Prostate gland (tissue), 2 donors: ENCODE data around the gene KLF6. TPM values are rescaled to one million over a fixed set of nuclear protein-coding genes. Genes with fewer than 3 reads are reported as not detected.
A peak's percentile ranks its signal among the peaks of the same experiment; 100 is the strongest.

Experiments used
- DNase-seq: peaks from one replicate; pipeline ENCODE4 v3.0.0-alpha.2; 2019; ENCODE audit warnings: low spot score
- H3K27ac ChIP-seq, 2 donors: fragments of 200-600 bp; sonication (generic); 2 replicates each; pipeline ENCODE4 v1.5.1; 2017 to 2019
- H3K27me3 ChIP-seq: fragments of 200-600 bp; sonication (generic); replicated peaks from 2 replicates; pipeline ENCODE4 v1.5.1; 2019; ENCODE audit not compliant: insufficient read depth
- H3K36me3 ChIP-seq, 2 donors: fragments of 200-600 bp; sonication (generic); 1 replicate in 1 of 2; 2 replicates in 1 of 2; pipeline versions ENCODE4 v1.5.1 to v1.8.1; 2017 to 2019
- H3K4me1 ChIP-seq: fragments of 200-600 bp; sonication (generic); replicated peaks from 2 replicates; pipeline ENCODE4 v1.5.1; 2019
- H3K4me3 ChIP-seq, 2 donors: fragments of 200-600 bp; sonication (generic); 2 replicates each; pipeline ENCODE4 v1.5.1; 2017 to 2019
- H3K9me3 ChIP-seq: fragments of 200-600 bp; sonication (generic); 2 replicates; pipeline ENCODE4 v1.5.1; 2017
- POLR2A ChIP-seq: fragments of 450-650 bp; IDR thresholded peaks from one replicate; pipeline ENCODE4 v1.6.1; 2016; ENCODE audit warnings: antibody characterized with exemption, mild to moderate bottlenecking
- POLR2AphosphoS5 ChIP-seq: sonication (generic); formaldehyde crosslinking; IDR thresholded peaks from one replicate; pipeline ENCODE4 v1.6.1; 2017; ENCODE audit warnings: antibody characterized with exemption
- WGBS: methylation state at CpG from one replicate; pipeline ENCODE4 v1.1.5; 2018; 5-methylcytosine and 5-hydroxymethylcytosine counted together
- intact Hi-C: fragments of 100-400 bp; cut with DNase I; formaldehyde crosslinking; loops from one replicate; pipeline ENCODE4 v1.14.2; 2022
- total RNA-seq, 2 donors: library from RNA; depleted of rRNA; stranded (reverse); fragments of >200 nt; gene quantifications; one replicate each; pipeline ENCODE4 v1.1.0, GENCODE V29; 2016
- TF ChIP-seq, protein P1 (sequence below), 4 experiments: fragments of 200-600 bp in 2 of 4; fragments of 450-650 bp in 2 of 4; sonication (generic) in 2 of 4; IDR thresholded peaks; 1 replicate in 3 of 4; 2 replicates in 1 of 4; pipeline ENCODE4 v1.5.1; 2016 to 2019; ENCODE audit warnings: antibody characterized with exemption in 4 of 4, mild to moderate bottlenecking in 2 of 4, moderate library complexity in 2 of 4

Gene KLF6
- total RNA-seq, 2 donors from 2014 or later, result 17.5 to 42.3 TPM

DNA sequence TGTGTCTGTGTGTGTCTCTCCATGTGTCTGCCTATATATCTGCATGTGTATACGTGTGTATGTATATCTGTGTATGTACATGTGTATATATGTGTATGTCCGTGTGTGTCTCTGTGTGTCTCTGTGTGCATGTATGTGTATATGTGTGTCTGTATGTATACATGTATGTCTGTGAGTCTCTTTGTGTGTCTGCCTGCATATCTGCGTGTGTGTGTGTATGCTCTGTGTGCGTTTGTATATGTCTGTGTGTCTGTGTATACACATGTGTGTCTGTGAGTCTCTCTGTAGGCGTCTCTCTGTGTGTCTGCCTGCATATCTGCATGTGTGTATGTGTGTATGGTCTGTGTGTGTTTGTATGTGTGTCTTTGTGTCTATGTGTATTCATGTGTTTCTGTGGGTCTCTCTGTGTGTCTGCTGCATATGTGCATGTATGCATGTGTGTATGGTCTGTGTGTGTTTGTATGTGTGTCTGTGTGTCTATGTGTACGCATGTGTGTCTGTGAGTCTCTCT is 23.7 kb upstream of the KLF6 start:
- H3K9me3 ChIP-seq, result no peaks in the 10 kb centered on the region
- peaks cover 2% of the 10 kb centered on the region for H3K4me1 ChIP-seq
- intact Hi-C loops, result no loop called here

DNA sequence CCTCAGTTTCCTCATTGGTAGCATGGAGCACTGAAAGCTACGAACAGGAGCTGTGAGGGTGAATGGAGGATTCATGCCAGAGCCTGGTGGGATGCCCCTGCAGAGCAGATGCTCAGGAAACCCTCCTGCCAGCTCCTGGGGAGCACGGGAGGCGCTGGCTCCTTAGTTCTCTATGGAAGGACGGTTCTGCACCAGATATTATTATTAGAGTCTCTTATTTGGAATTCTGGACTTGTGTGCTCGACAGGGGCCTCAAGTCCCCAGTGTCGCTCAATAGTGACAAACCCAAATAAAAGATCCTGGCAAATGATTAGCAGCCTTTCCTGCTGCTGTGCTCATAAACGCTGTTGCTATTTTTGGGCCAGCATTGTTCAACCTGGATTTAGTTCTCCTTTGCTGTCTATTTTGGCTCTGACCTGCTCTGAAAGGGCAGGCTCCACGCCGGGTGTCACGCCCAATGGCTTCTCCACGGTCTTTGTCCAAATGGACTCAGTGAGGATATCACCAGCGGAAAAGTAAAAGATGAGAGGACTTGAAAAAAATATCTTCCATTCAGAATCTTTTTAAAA is 23.0 kb upstream of the KLF6 start:
- no peak for DNase-seq
- Histone ChIP-seq H3K27me3 (no peaks in the 10 kb centered on the region), H3K4me1 (peaks cover 2% of the 10 kb centered on the region), H3K4me3 (no peak overlapping the region), H3K36me3 (no peaks in the 10 kb centered on the region), H3K27ac (peak overlapping the region; percentile 8 to 79), H3K9me3 (no peaks in the 10 kb centered on the region)
- intact Hi-C loops, result no loop called here
- WGBS, result 39% methylated on average over 12 of the region's 12 CpGs
- peak; percentile 25 for TF ChIP-seq POLR2AphosphoS5
- no peak for TF ChIP-seq POLR2A

More for the DNA sequence above, 23.7 kb upstream of the KLF6 start:
- no peak for DNase-seq
- Histone ChIP-seq H3K36me3 (no peaks in the 10 kb centered on the region), H3K4me3 (no peak overlapping the region), H3K27me3 (no peaks in the 10 kb centered on the region), H3K27ac (peak overlapping the region; percentile 8 to 79)
- 96% methylated on average over 6 of the region's 6 CpGs for WGBS
- TF ChIP-seq POLR2AphosphoS5 (no peak), POLR2A (no peak)
- TF ChIP-seq, protein P1, sequence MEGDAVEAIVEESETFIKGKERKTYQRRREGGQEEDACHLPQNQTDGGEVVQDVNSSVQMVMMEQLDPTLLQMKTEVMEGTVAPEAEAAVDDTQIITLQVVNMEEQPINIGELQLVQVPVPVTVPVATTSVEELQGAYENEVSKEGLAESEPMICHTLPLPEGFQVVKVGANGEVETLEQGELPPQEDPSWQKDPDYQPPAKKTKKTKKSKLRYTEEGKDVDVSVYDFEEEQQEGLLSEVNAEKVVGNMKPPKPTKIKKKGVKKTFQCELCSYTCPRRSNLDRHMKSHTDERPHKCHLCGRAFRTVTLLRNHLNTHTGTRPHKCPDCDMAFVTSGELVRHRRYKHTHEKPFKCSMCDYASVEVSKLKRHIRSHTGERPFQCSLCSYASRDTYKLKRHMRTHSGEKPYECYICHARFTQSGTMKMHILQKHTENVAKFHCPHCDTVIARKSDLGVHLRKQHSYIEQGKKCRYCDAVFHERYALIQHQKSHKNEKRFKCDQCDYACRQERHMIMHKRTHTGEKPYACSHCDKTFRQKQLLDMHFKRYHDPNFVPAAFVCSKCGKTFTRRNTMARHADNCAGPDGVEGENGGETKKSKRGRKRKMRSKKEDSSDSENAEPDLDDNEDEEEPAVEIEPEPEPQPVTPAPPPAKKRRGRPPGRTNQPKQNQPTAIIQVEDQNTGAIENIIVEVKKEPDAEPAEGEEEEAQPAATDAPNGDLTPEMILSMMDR (IDR thresholded peaks at IDR 0.05), result no peak

- Histone ChIP-seq H3K27ac (peak overlapping the region in 1 of 2 donors; percentile 79), H3K9me3 (no peaks in the 10 kb centered on the region), H3K36me3 (no peaks in the 10 kb centered on the region), H3K4me3 (no peak overlapping the region), H3K27me3 (no peaks in the 10 kb centered on the region), H3K4me1 (peaks cover 2% of the 10 kb centered on the region)
- intact Hi-C loops, result no loop called here
- TF ChIP-seq POLR2AphosphoS5, result no peak
- 83% methylated on average over 15 of the region's 15 CpGs for WGBS
- no peak for DNase-seq
Observed at GRCh38 chr10:3807211-3807927, 22.4 kb upstream of the KLF6 start.

DNA sequence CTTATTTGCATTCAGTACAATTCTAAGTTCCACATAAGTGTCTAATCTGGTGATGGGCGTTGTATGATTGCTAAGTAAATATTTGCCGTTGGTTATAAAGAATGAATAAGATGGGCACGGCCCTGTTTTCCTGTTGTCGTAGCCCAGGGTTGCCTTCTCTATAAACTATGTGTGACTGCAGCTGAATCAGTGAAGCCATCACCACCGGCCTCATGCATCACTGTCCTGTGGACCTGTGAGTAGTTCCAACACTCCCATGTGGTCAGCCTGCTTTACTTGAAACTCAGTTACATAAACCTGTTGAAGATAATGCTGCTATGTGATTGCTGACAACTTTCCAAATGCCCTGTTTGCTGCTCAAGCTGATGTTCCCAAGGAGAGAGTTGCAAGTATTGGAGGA is 21.6 kb upstream of the KLF6 start:
- H3K4me3 ChIP-seq, result no peak overlapping the region
- WGBS, result 49% methylated on average over 5 of the region's 5 CpGs
- no peak for DNase-seq

GRCh38 chr10:3805791-3806461 is 20.9 kb upstream of the KLF6 start:
- TF ChIP-seq, protein P1 (IDR thresholded peaks at IDR 0.05), result no peak
- TF ChIP-seq POLR2AphosphoS5 (peak; percentile 20), POLR2A (no peak)
- DNase-seq, result no peak
- no peaks in the 10 kb centered on the region for H3K27me3 ChIP-seq

More for the DNA sequence above, 21.6 kb upstream of the KLF6 start:
- Histone ChIP-seq H3K27me3 (no peaks in the 10 kb centered on the region), H3K4me1 (peaks cover 2% of the 10 kb centered on the region), H3K36me3 (no peaks in the 10 kb centered on the region), H3K27ac (peak overlapping the region in 1 of 2 donors; percentile 40), H3K9me3 (no peaks in the 10 kb centered on the region)
- TF ChIP-seq POLR2A (no peak), POLR2AphosphoS5 (no peak)
- TF ChIP-seq, protein P1 (IDR thresholded peaks at IDR 0.05), result no peak
- intact Hi-C loops, result no loop called here

More at GRCh38 chr10:3805791-3806461, 20.9 kb upstream of the KLF6 start:
- Histone ChIP-seq H3K27ac (peak overlapping the region; percentile 21 to 40), H3K9me3 (no peaks in the 10 kb centered on the region), H3K36me3 (no peaks in the 10 kb centered on the region), H3K4me1 (peaks cover 2% of the 10 kb centered on the region), H3K4me3 (no peak overlapping the region)
- 60% methylated on average over 10 of the region's 10 CpGs for WGBS
- intact Hi-C loops, result no loop called here
